ENCODE data around the gene TIMM8A. TPM values are rescaled to one million over a fixed set of nuclear protein-coding genes. Genes with fewer than 3 reads are reported as not detected.
A peak's percentile ranks its signal among the peaks of the same experiment; 100 is the strongest.

The TIMM8A gene, protein sequence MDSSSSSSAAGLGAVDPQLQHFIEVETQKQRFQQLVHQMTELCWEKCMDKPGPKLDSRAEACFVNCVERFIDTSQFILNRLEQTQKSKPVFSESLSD
- 1 to 10 TPM; 2.6 to 7.5 (median 5.4) TPM for total RNA-seq

DNA sequence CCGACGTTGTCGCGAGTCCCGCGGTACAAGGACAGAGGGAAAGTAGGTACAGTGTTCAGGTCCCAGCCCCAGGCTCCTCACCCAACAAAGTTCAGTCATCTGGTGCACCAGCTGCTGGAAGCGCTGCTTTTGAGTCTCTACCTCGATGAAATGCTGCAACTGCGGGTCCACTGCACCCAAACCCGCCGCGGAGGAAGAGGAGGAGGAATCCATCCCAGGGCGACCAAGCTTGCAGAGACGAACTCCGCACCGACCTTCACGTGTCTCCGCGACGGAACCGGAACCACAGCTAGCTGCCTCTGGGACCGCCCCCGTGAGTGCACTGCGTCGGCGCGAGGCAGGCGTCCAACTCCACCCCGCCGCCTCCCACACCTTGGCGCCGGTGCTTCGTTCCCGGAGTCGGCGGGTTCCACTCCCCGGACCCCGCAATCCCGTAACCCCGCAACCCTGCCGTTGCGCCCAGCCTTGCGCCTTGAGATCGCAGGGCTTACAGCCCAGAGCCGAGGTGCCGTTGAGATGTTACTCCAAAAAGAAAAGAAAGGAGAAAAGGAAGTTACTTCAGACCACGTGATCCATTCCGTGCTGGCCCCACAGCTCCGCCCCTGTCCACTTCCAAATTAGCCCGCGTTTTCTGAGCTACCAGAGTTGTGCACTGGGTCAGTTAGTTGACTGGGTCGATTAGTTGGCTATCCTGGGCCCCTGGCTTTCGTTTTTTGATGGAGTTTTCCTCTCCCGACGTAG lies at the start of gene TIMM8A:
Gene TIMM8A, minus strand, starts transcription at position 291 of the 741 bp plus-strand sequence. Its CDS starts 78 bp downstream, at position 213.
- WGBS, 2 donors, result 1 to 43% methylated on average over 10 to 46 of the region's 55 CpGs
- Histone ChIP-seq H3K27ac (peak within 1 kb of the TSS; percentile 58 to 93 (median 82)), H3K36me3 (peaks cover 0 to 12% (median 0%) of the 10 kb centered on the region in 3 donors), H3K4me1 (peaks cover 0 to 16% (median 0%) of the 10 kb centered on the region in 4 donors), H3K9me3 (no peaks in the 10 kb centered on the region), H3K4me3 (peak within 1 kb of the TSS; percentile 38 to 72 (median 66)), H3K27me3 (peaks cover 0 to 3% of the 10 kb centered on the region in 2 donors)
- TF ChIP-seq CTCF (IDR thresholded peaks at IDR 0.05) (no peak), EP300 (IDR thresholded peaks at IDR 0.05) (peak in 1 of 2 donors; percentile 73), POLR2A (IDR thresholded peaks at IDR 0.05) (peak; percentile 16 to 40)
- peak; percentile 48 to 53 for DNase-seq (ENCODE audit: low spot score in 2 of 2)

- Histone ChIP-seq H3K27ac (no peak overlapping the region), H3K4me1 (peaks cover 0 to under 1% (median 0%) of the 10 kb centered on the region in 4 donors), H3K27me3 (peaks cover 0 to 10% of the 10 kb centered on the region in 2 donors), H3K9me3 (no peaks in the 10 kb centered on the region), H3K4me3 (no peak overlapping the region), H3K36me3 (peaks cover 0 to 22% (median 0%) of the 10 kb centered on the region in 3 donors)
- no peak for TF ChIP-seq CTCF (IDR thresholded peaks at IDR 0.05)
- no peak for TF ChIP-seq EP300 (IDR thresholded peaks at IDR 0.05)
- no peak for TF ChIP-seq POLR2A (IDR thresholded peaks at IDR 0.05)
- DNase-seq (ENCODE audit: low spot score in 2 of 2), result no peak
- 51 to 52% methylated on average over 4 of the region's 4 CpGs for WGBS, 2 donors
These were observed 49.2 kb upstream of the TIMM8A start for GRCh38 chrX:101397779-101398178.

DNA sequence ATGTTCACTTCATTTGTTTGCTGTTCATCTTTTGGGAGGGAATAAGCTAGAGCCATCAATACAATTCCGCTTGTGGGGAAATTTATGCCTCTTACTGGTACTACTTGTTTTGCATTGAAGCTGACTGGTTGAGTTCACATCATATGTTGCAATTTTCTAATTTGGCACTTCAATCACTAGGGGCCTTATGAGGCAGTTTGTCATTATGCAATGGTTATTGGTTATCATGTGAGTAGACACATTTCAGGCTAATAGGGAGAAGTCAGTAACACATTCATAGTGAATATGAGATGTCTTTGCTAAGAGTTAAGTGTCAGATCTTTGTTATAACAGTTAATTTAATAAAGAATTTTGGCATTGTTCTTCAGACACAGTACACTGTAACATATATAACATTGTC lies 47.2 kb upstream of the TIMM8A start:
- TF ChIP-seq CTCF (IDR thresholded peaks at IDR 0.05) (no peak), EP300 (IDR thresholded peaks at IDR 0.05) (peak in 1 of 2 donors; percentile 46)
- 67 to 91% methylated on average over 1 of the region's 1 CpG for WGBS, 2 donors

DNA sequence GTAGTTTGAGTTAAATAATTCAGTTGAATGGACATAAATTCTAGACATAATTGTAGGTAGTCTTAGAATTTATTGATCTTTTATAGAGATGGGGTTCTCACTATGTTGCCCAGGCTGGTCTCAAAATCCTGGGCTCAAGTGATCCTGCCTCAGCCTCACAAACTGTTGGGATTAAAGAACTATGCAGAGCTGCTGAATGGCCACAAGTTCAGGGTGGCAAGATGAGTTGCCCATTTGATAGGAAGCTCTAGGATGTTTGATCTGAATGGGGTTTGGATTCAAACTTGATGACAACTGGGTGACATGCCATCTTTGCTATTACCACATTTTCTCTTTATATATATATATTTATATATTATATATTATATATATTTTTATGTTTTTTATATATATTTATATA lies 45.8 kb upstream of the TIMM8A start:
- H3K27ac ChIP-seq, result no peak overlapping the region
- TF ChIP-seq EP300 (IDR thresholded peaks at IDR 0.05) (no peak), POLR2A (IDR thresholded peaks at IDR 0.05) (no peak), CTCF (IDR thresholded peaks at IDR 0.05) (no peak)
- peaks cover 0 to under 1% (median 0%) of the 10 kb centered on the region in 3 donors for H3K36me3 ChIP-seq
- no peaks in the 10 kb centered on the region for H3K9me3 ChIP-seq
- peaks cover 0 to 5% of the 10 kb centered on the region in 2 donors for H3K27me3 ChIP-seq
- H3K4me1 ChIP-seq, result peaks cover 0 to 15% (median 3%) of the 10 kb centered on the region in 4 donors
- no peak overlapping the region for H3K4me3 ChIP-seq
- DNase-seq (ENCODE audit: low spot score in 2 of 2), result no peak

More for the DNA sequence above, 47.2 kb upstream of the TIMM8A start:
- no peak overlapping the region for H3K4me3 ChIP-seq
- peaks cover 0 to 13% (median 0%) of the 10 kb centered on the region in 3 donors for H3K36me3 ChIP-seq
- peaks cover 0 to 15% (median 3%) of the 10 kb centered on the region in 4 donors for H3K4me1 ChIP-seq
- peaks cover 0 to 10% of the 10 kb centered on the region in 2 donors for H3K27me3 ChIP-seq
- peak overlapping the region in 1 of 4 donors; percentile 29 for H3K27ac ChIP-seq
- H3K9me3 ChIP-seq, result no peaks in the 10 kb centered on the region
- no peak for DNase-seq (ENCODE audit: low spot score in 2 of 2)
